Transverse colon (tissue), 4 donors: ENCODE results near the gene NEURL1. TPM values are rescaled to one million over a fixed set of nuclear protein-coding genes. Genes with fewer than 3 reads are reported as not detected.

Source experiments
- DNase-seq: peaks from one replicate; pipeline ENCODE4 v3.0.0-alpha.2; 2019
- H3K27ac ChIP-seq, 4 donors: fragments of 200-600 bp; sonication (generic); 2 replicates each; pipeline ENCODE4 v1.5.1; 2016 to 2018; ENCODE audit warnings: inconsistent platforms in 4 of 4
- H3K27me3 ChIP-seq: fragments of 200-600 bp; sonication (generic); 2 replicates; pipeline ENCODE4 v1.5.1; 2017; ENCODE audit warnings: inconsistent platforms
- H3K36me3 ChIP-seq, 4 donors: fragments of 200-600 bp; sonication (generic); 2 replicates each; pipeline ENCODE4 v1.5.1; 2017 to 2019; ENCODE audit warnings: inconsistent platforms in 4 of 4
- H3K4me1 ChIP-seq, 4 donors: fragments of 200-600 bp; sonication (generic); 2 replicates each; pipeline ENCODE4 v1.5.1; 2017 to 2020; ENCODE audit warnings: inconsistent platforms in 4 of 4
- H3K4me3 ChIP-seq, 4 donors: fragments of 200-600 bp; sonication (generic); 1 replicate in 1 of 4; 2 replicates in 3 of 4; pipeline versions ENCODE4 v1.5.1 to v1.6.1; 2017 to 2019; ENCODE audit warnings: inconsistent platforms in 4 of 4
- H3K9me3 ChIP-seq, 2 donors: fragments of 200-600 bp; sonication (generic); 2 replicates each; pipeline ENCODE4 v1.5.1; 2017 to 2019; ENCODE audit warnings: inconsistent platforms in 2 of 2
- CTCF ChIP-seq, 5 experiments: fragments of 200-600 bp in 3 of 5; fragments of 450-650 bp in 2 of 5; sonication (generic) in 3 of 5; IDR thresholded peaks; 1 replicate in 2 of 5; 2 replicates in 3 of 5; pipeline ENCODE4 v1.5.1; 2016 to 2017; ENCODE audit warnings: antibody characterized with exemption in 5 of 5, inconsistent platforms in 3 of 5, mild to moderate bottlenecking in 2 of 5, moderate library complexity in 1 of 5
- EP300 ChIP-seq: sonication (generic); formaldehyde crosslinking; IDR thresholded peaks from one replicate; pipeline ENCODE4 v1.6.1; 2017; ENCODE audit warnings: antibody characterized with exemption, low read depth
- POLR2A ChIP-seq: fragments of 450-650 bp; IDR thresholded peaks from one replicate; pipeline ENCODE4 v1.6.1; 2016; ENCODE audit warnings: antibody characterized with exemption, mild to moderate bottlenecking, moderate library complexity
- POLR2AphosphoS5 ChIP-seq, 3 donors: sonication (generic); formaldehyde crosslinking; IDR thresholded peaks; one replicate each; pipeline ENCODE4 v1.6.1; 2016; ENCODE audit warnings: antibody characterized with exemption in 3 of 3
- WGBS, 2 donors: methylation state at CpG; one replicate each; pipeline ENCODE4 v1.1.5; 2018; ENCODE audit warnings: low coverage in 1 of 2; 5-methylcytosine and 5-hydroxymethylcytosine counted together
- in situ Hi-C, 4 donors: fragments of 200-750 bp; cut with MboI; loops; one replicate each; pipeline versions ENCODE4 v1.15.0 to v1.15.1; 2017; ENCODE audit warnings: low sequenced_read_pairs in 3 of 4, low pct_ligation_motif_present in 1 of 4, low pct_unique_long_range_greater_than_20kb in 1 of 4
- intact Hi-C: fragments of 100-400 bp; cut with DNase I; formaldehyde crosslinking; loops from one replicate; pipeline ENCODE4 v1.15.1; 2023; ENCODE audit warnings: low total_unique reads
- total RNA-seq, 4 donors: library from RNA; depleted of rRNA; stranded (reverse); fragments of >200 nt; gene quantifications; one replicate each; pipeline ENCODE4 v1.1.0, GENCODE V29; 2016

NEURL1 gene
- total RNA-seq, 4 donors from 2014 or later: 36.7 to 177 (median 55.8) TPM

GRCh38 chr10:103454026-103454425 is 39.5 kb upstream of the NEURL1 start:
- intact Hi-C loops: no loop called here
- Histone ChIP-seq H3K9me3 (no peaks in the 10 kb centered on the region), H3K36me3 (no peaks in the 10 kb centered on the region), H3K27ac (no peak overlapping the region), H3K27me3 (peaks cover 5% of the 10 kb centered on the region), H3K4me3 (no peak overlapping the region), H3K4me1 (peaks cover 6 to 27% (median 9%) of the 10 kb centered on the region in 4 donors)
- in situ Hi-C loops: no loop called here
- TF ChIP-seq CTCF (IDR thresholded peaks at IDR 0.05): no peak
- TF ChIP-seq EP300: no peak
- TF ChIP-seq POLR2AphosphoS5 (IDR thresholded peaks at IDR 0.05): no peak
- no peak for TF ChIP-seq POLR2A
- DNase-seq: no peak
- WGBS, 2 donors: 86% methylated on average over 4 of the region's 4 CpGs; no CpG with 5 or more reads in 1 of the 2 donors

GRCh38 chr10:103455235-103455634 is 38.3 kb upstream of the NEURL1 start:
- TF ChIP-seq POLR2AphosphoS5 (IDR thresholded peaks at IDR 0.05) (no peak), POLR2A (no peak), CTCF (IDR thresholded peaks at IDR 0.05) (no peak), EP300 (no peak)
- no peaks in the 10 kb centered on the region for H3K9me3 ChIP-seq
- no peak overlapping the region for H3K4me3 ChIP-seq
- 88% methylated on average over 25 of the region's 25 CpGs; no CpG with 5 or more reads in 1 of the 2 donors for WGBS, 2 donors
- intact Hi-C loops (no loop called here), in situ Hi-C loops (no loop called here)
- H3K27ac ChIP-seq: no peak overlapping the region
- peaks cover 5% of the 10 kb centered on the region for H3K27me3 ChIP-seq
- H3K4me1 ChIP-seq: peaks cover 2 to 15% (median 6%) of the 10 kb centered on the region in 4 donors
- DNase-seq: no peak
- no peaks in the 10 kb centered on the region for H3K36me3 ChIP-seq

- H3K36me3 ChIP-seq: no peaks in the 10 kb centered on the region
- TF ChIP-seq EP300 (no peak), POLR2AphosphoS5 (IDR thresholded peaks at IDR 0.05) (no peak), CTCF (IDR thresholded peaks at IDR 0.05) (no peak), POLR2A (no peak)
- H3K9me3 ChIP-seq: no peaks in the 10 kb centered on the region
- in situ Hi-C loops (no loop called here), intact Hi-C loops (no loop called here)
- WGBS, 2 donors: 86 to 94% methylated on average over 4 to 9 of the region's 9 CpGs
- no peak overlapping the region for H3K27ac ChIP-seq
- peaks cover 0 to 12% (median 3%) of the 10 kb centered on the region in 4 donors for H3K4me1 ChIP-seq
- no peak for DNase-seq
- H3K4me3 ChIP-seq: no peak overlapping the region
- H3K27me3 ChIP-seq: peaks cover 5% of the 10 kb centered on the region
Measured at GRCh38 chr10:103456074-103456660, 37.3 kb upstream of the NEURL1 start.

GRCh38 chr10:103457176-103457712 is 36.3 kb upstream of the NEURL1 start:
- no peak for DNase-seq
- in situ Hi-C loops: no loop called here
- H3K36me3 ChIP-seq: no peaks in the 10 kb centered on the region
- no peak overlapping the region for H3K4me3 ChIP-seq
- 81 to 83% methylated on average over 2 to 8 of the region's 8 CpGs for WGBS, 2 donors
- peaks cover 0 to 8% (median 3%) of the 10 kb centered on the region in 4 donors for H3K4me1 ChIP-seq
- H3K27me3 ChIP-seq: no peaks in the 10 kb centered on the region
- no peaks in the 10 kb centered on the region for H3K9me3 ChIP-seq
- H3K27ac ChIP-seq: no peak overlapping the region
- TF ChIP-seq CTCF (IDR thresholded peaks at IDR 0.05) (no peak), POLR2AphosphoS5 (IDR thresholded peaks at IDR 0.05) (no peak), EP300 (no peak), POLR2A (no peak)
- intact Hi-C loops: no loop called here
